Epithelial cell of esophagus (primary cell): Measurements from ENCODE around the gene PPA1.

ENCODE experiments used
- DNase-seq: peaks from one replicate; pipeline ENCODE4 v3.0.0; 2010; ENCODE audit warnings: low read depth
- H3K4me3 ChIP-seq: 2 replicates; pipeline ENCODE4 v1.5.1; 2011; ENCODE audit warnings: mild to moderate bottlenecking, low read length, control low read depth
- TF ChIP-seq, protein P1 (sequence below): IDR thresholded peaks from 2 replicates; pipeline ENCODE4 v1.5.1; 2011; ENCODE audit warnings: low read depth, mild to moderate bottlenecking, low read length, control low read depth, inconsistent platforms; ENCODE audit not compliant: insufficient read depth; ENCODE audit errors: missing control alignments

The PPA1 gene

DNA sequence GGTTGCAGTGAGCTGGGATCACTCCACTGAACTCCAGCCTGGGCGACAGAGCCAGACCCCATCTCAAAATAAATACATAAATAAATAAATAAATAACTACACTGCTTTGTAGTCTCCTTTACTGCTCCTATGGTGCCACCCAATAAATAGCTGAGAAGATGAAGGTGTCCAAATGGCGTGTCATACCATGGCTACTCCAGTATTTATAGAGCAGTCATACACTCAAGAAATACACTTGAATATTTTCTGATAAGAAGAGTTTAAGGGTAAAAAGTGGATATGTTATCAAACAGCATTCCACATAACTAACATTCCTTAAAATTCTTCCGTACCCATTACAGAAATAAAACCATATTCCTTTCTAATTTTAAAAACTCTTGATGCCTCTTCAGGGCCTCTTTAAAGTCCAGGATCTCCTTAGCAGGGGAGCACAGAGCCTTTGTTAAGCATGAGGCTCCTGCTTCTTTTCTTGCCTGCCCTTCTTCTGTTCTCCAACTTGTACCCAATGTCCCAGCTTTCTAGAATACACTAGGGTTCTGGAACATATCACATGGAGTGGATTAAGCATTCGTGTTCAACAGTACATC, 55.0 kb downstream of the PPA1 start:
- TF ChIP-seq, protein P1, sequence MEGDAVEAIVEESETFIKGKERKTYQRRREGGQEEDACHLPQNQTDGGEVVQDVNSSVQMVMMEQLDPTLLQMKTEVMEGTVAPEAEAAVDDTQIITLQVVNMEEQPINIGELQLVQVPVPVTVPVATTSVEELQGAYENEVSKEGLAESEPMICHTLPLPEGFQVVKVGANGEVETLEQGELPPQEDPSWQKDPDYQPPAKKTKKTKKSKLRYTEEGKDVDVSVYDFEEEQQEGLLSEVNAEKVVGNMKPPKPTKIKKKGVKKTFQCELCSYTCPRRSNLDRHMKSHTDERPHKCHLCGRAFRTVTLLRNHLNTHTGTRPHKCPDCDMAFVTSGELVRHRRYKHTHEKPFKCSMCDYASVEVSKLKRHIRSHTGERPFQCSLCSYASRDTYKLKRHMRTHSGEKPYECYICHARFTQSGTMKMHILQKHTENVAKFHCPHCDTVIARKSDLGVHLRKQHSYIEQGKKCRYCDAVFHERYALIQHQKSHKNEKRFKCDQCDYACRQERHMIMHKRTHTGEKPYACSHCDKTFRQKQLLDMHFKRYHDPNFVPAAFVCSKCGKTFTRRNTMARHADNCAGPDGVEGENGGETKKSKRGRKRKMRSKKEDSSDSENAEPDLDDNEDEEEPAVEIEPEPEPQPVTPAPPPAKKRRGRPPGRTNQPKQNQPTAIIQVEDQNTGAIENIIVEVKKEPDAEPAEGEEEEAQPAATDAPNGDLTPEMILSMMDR, result no peak
- DNase-seq, result no peak
- H3K4me3 ChIP-seq, result no peak overlapping the region

DNA sequence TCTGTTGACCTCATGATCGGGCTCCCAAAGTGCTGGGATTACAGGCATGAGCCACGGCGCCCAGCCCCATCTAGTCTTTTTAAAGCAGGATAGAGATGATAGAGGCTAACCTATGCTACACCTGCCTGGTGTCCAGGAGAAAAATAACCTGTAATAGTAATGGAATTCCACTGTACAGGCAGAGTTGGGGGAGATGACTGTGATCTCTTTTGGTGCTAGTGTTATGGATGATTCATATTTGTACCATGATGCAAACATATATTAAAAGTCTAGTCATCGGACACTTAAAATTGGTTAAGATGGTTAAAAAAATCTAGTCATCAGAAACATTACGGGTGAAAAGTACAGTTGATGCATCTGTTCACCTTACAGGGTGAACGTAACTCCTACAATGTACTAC, 56.8 kb downstream of the PPA1 start:
- peak; percentile 23 for DNase-seq
- TF ChIP-seq, protein P1, result no peak
- no peak overlapping the region for H3K4me3 ChIP-seq

DNA sequence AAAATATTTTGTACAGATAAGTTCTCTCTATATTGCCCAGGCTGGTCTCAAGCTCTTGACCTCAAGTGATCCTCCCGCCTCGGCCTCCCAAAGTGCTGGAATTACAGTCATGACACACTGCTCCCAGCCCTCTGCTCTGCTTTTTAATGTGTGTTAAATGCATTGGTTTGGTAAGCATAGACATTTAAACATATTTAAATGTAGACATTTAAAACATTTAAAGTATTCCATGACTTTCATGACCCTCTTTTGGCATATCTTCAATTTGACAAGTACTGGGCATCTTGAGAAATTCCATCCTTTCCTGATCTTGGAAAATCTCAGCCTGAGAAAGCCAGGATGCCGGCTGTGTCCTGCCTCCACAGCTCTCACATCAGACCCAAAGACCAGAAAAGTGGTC, 57.7 kb downstream of the PPA1 start:
- DNase-seq, result no peak

DNA sequence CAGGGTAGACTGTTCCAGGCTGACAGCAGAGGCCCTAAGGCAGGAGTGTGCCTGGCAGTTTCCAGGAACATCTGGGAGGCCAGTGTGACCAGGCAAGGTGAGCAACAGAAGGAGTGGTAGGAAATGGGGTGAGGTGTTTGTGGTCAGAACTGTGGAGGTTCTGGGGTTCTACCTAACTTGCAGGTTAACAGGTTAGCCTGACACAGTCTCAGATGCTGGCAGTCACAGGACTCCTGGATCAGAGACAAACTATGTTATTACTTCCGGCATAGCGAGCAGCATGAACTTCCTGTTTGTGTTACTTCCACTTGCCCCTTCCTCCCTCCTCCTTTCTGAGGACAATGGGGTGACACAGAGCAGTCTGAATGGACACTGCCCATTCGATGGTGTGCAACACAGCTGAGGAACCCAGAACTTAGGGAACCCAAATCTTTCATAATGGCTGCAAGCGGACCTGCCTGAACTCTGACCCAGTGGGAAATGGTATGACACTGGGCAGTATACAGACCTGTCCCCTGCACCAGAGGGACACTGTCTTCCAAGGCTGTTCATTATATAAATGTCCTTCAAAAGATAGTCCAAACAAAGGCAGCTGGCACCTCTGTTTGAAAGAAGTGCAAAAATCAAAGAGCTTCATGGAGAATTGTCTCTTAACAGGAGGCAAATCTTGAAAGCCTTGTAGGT, 59.0 kb downstream of the PPA1 start:
- TF ChIP-seq, protein P1, result no peak
- no peak overlapping the region for H3K4me3 ChIP-seq
- peak; percentile 37 for DNase-seq

More for the DNA sequence above, 57.7 kb downstream of the PPA1 start:
- TF ChIP-seq, protein P1, result no peak
- H3K4me3 ChIP-seq, result no peak overlapping the region

DNA sequence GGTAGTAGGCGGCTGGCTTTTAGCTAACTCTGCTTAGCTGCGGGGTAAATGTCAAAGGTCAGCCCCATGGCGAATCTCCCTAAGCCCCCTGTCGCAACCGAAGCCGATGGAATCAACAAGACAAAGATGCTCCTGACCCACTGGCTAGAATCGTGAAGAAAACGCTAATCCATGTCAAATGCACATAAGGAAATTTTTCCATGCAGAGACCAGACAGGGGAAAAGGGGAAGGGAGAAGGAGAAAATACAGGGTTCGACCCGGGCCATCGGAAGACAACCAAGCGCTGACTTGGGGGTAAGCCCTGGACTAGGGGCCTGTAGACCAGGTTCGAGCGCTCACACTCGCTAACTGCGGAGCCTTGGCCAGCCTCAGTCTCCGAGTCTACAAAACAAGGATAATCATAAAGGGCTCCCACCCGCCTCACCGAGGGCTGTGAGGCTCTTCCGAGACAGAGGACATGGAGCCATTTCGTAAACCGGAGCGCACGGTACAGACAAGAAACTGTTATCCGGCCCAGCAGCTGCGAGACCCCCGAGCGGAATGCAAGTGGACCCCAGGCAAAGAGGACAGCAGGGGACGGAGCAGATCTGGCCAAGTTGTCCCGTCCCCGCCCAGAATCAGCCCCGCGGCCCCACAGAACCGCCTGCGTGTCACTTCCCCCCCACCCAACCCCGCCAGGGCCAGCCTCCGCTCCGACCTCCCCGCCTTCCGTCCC, 63.4 kb downstream of the PPA1 start:
- no peak for DNase-seq
- H3K4me3 ChIP-seq, result peak overlapping the region; percentile 99
- TF ChIP-seq, protein P1, result no peak

DNA sequence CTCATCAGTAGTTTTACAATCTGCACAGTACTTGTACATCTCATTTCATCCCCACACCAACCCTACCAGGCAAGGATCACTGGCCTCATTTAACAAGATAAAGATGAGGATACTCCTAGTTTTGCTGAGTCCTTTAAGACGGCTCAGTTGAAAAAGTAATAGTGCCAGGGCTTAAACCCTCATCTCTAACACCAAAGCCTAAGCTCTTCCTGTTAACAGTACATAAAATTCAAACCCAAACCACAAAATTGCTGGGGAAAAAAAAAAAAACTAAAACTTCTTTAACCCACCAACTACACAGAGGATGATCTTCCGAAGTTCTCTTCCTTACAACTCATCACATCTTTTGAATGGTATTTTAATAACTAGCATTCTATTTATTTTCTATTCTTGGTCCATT, 64.2 kb downstream of the PPA1 start:
- H3K4me3 ChIP-seq, result peak overlapping the region; percentile 99
- TF ChIP-seq, protein P1, result no peak
- DNase-seq, result no peak
